Lower leg skin (tissue), 3 donors: ENCODE measurements around the gene SLC6A12.

Experiments used
- POLR2A ChIP-seq, 2 donors: fragments of 450-650 bp; IDR thresholded peaks; one replicate each; pipeline ENCODE4 v1.6.1; 2016 to 2017; ENCODE audit warnings: antibody characterized with exemption in 2 of 2, mild to moderate bottlenecking in 1 of 2, moderate library complexity in 1 of 2
- TF ChIP-seq, protein P1 (sequence below), 3 donors: fragments of 450-650 bp; IDR thresholded peaks; one replicate each; pipeline ENCODE4 v1.5.1; 2016; ENCODE audit warnings: antibody characterized with exemption in 3 of 3, mild to moderate bottlenecking in 3 of 3, moderate library complexity in 2 of 3

GRCh38 chr12:234891-235415 lies 21.0 kb upstream of the SLC6A12 start:
- TF ChIP-seq, protein P1, sequence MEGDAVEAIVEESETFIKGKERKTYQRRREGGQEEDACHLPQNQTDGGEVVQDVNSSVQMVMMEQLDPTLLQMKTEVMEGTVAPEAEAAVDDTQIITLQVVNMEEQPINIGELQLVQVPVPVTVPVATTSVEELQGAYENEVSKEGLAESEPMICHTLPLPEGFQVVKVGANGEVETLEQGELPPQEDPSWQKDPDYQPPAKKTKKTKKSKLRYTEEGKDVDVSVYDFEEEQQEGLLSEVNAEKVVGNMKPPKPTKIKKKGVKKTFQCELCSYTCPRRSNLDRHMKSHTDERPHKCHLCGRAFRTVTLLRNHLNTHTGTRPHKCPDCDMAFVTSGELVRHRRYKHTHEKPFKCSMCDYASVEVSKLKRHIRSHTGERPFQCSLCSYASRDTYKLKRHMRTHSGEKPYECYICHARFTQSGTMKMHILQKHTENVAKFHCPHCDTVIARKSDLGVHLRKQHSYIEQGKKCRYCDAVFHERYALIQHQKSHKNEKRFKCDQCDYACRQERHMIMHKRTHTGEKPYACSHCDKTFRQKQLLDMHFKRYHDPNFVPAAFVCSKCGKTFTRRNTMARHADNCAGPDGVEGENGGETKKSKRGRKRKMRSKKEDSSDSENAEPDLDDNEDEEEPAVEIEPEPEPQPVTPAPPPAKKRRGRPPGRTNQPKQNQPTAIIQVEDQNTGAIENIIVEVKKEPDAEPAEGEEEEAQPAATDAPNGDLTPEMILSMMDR (IDR thresholded peaks at IDR 0.05) = no peak
- TF ChIP-seq POLR2A (IDR thresholded peaks at IDR 0.05) = no peak
